Measurements from ENCODE around the gene IFI30. TPM values are rescaled to one million over a fixed set of nuclear protein-coding genes. Genes with fewer than 3 reads are reported as not detected.

The IFI30 gene
- total RNA-seq, 1 donor from 2014 or later = 43.7 TPM

GRCh38 chr19:18170714-18171255 lies 2.8 kb upstream of the IFI30 start:
- TF ChIP-seq POLR2AphosphoS5 (IDR thresholded peaks at IDR 0.05; ENCODE audit: insufficient read depth in 1 of 2, low read depth in 1 of 2) (no peak), POLR2A (IDR thresholded peaks at IDR 0.05) (no peak), CTCF (IDR thresholded peaks at IDR 0.05) (no peak)
- H3K4me1 ChIP-seq = peaks cover 16% of the 10 kb centered on the region
- no peaks in the 10 kb centered on the region for H3K9me3 ChIP-seq
- H3K27me3 ChIP-seq = no peaks in the 10 kb centered on the region
- intact Hi-C loops (cut with DNase I) = no loop called here
- peak in 1 of 2 donors; percentile 88 for DNase-seq (ENCODE audit: extremely low spot score in 2 of 2)
- H3K36me3 ChIP-seq = peaks cover 0 to 35% of the 10 kb centered on the region in 2 donors
- no peak overlapping the region for H3K27ac ChIP-seq
- no peak overlapping the region for H3K4me3 ChIP-seq

GRCh38 chr19:18171605-18172327 lies 1.8 kb upstream of the IFI30 start:
- peaks cover 0 to 25% of the 10 kb centered on the region in 2 donors for H3K36me3 ChIP-seq
- no peak overlapping the region for H3K4me3 ChIP-seq
- H3K9me3 ChIP-seq = no peaks in the 10 kb centered on the region
- intact Hi-C loops (cut with DNase I) = no loop called here
- TF ChIP-seq CTCF (IDR thresholded peaks at IDR 0.05) (no peak), POLR2AphosphoS5 (IDR thresholded peaks at IDR 0.05; ENCODE audit: insufficient read depth in 1 of 2, low read depth in 1 of 2) (no peak), POLR2A (IDR thresholded peaks at IDR 0.05) (no peak)
- peak in 1 of 2 donors; percentile 70 for DNase-seq (ENCODE audit: extremely low spot score in 2 of 2)
- H3K4me1 ChIP-seq = peaks cover 16% of the 10 kb centered on the region
- no peaks in the 10 kb centered on the region for H3K27me3 ChIP-seq
- no peak overlapping the region for H3K27ac ChIP-seq

GRCh38 chr19:18172331-18173053 lies 1.1 kb upstream of the IFI30 start:
- Histone ChIP-seq H3K36me3 (peaks cover 0 to 18% of the 10 kb centered on the region in 2 donors), H3K9me3 (no peaks in the 10 kb centered on the region), H3K4me1 (peaks cover 16% of the 10 kb centered on the region), H3K4me3 (no peak overlapping the region), H3K27me3 (no peaks in the 10 kb centered on the region), H3K27ac (peak overlapping the region; percentile 42)
- no peak for TF ChIP-seq POLR2A (IDR thresholded peaks at IDR 0.05)
- TF ChIP-seq POLR2AphosphoS5 (IDR thresholded peaks at IDR 0.05; ENCODE audit: insufficient read depth in 1 of 2, low read depth in 1 of 2) = no peak
- no peak for TF ChIP-seq CTCF (IDR thresholded peaks at IDR 0.05)
- peak in 1 of 2 donors; percentile 92 for DNase-seq (ENCODE audit: extremely low spot score in 2 of 2)
- intact Hi-C loops (cut with DNase I) = no loop called here

GRCh38 chr19:18173054-18173571 lies 500 bp upstream of the IFI30 start:
- H3K4me3 ChIP-seq = peak overlapping the region; percentile 64 to 76
- intact Hi-C loops (cut with DNase I) = no loop called here
- H3K27me3 ChIP-seq = no peaks in the 10 kb centered on the region

More at GRCh38 chr19:18173054-18173571, 500 bp upstream of the IFI30 start:
- H3K9me3 ChIP-seq = no peaks in the 10 kb centered on the region
- peak in 1 of 2 donors; percentile 79 for DNase-seq (ENCODE audit: extremely low spot score in 2 of 2)
- peaks cover 16% of the 10 kb centered on the region for H3K4me1 ChIP-seq
- TF ChIP-seq CTCF (IDR thresholded peaks at IDR 0.05) (no peak), POLR2AphosphoS5 (IDR thresholded peaks at IDR 0.05; ENCODE audit: insufficient read depth in 1 of 2, low read depth in 1 of 2) (no peak), POLR2A (IDR thresholded peaks at IDR 0.05) (no peak)
- peaks cover 0 to 14% of the 10 kb centered on the region in 2 donors for H3K36me3 ChIP-seq
- H3K27ac ChIP-seq = peak overlapping the region; percentile 42
